ENCODE results near the gene PITPNC1. TPM values are rescaled to one million over a fixed set of nuclear protein-coding genes. Genes with fewer than 3 reads are reported as not detected.
A peak's percentile ranks its signal among the peaks of the same experiment; 100 is the strongest.

PITPNC1 gene
- total and polyA plus RNA-seq, 2 experiments from 2014 or later, result 5.8 to 7.3 TPM

GRCh38 chr17:67544364-67544955 is 167.4 kb downstream of the PITPNC1 start:
- Histone ChIP-seq H3K9ac (no peak overlapping the region), H2AFZ (no peak overlapping the region), H3K9me2 (ENCODE audit: insufficient read depth) (peaks cover 6% of the 10 kb centered on the region; the same call in 1 of the 2 replicates), H3K79me2 (ENCODE audit: insufficient read depth) (no peaks in the 10 kb centered on the region), H3K4me3 (no peak overlapping the region), H4K20me1 (ENCODE audit: insufficient read depth) (no peaks in the 10 kb centered on the region), H3K27ac (no peak overlapping the region), H3K27me3 (replicated peaks; ENCODE audit: insufficient read depth) (no peaks in the 10 kb centered on the region), H3K36me3 (ENCODE audit: low read depth) (no peaks in the 10 kb centered on the region), H3K9me3 (ENCODE audit: low read depth) (no peaks in the 10 kb centered on the region), H3F3A (ENCODE audit: insufficient read depth) (no peaks in the 10 kb centered on the region), H3K4me1 (ENCODE audit: insufficient read depth) (peaks cover 9% of the 10 kb centered on the region), H3K4me2 (ENCODE audit: unreplicated experiment) (no peak overlapping the region)
- no peak for DNase-seq
- TF ChIP-seq EZH2 (IDR thresholded peaks at IDR 0.05; ENCODE audit: insufficient read depth, poor library complexity, severe bottlenecking) (no peak), EZH2phosphoT487 (IDR thresholded peaks at IDR 0.05; ENCODE audit: insufficient read depth, low read depth) (no peak)
- 88% methylated on average over 6 of the region's 6 CpGs for WGBS, 2 experiments (ENCODE audit: low coverage in 1 of 2, low lambda C conversion rate in 2 of 2, missing lambda C conversion rate in 2 of 2)
- in situ Hi-C loops (cut with MboI), result no loop called here

- Histone ChIP-seq H3K4me3 (no peak overlapping the region), H3K79me2 (ENCODE audit: insufficient read depth) (no peaks in the 10 kb centered on the region), H3K36me3 (ENCODE audit: low read depth) (no peaks in the 10 kb centered on the region), H2AFZ (no peak overlapping the region), H3K4me1 (ENCODE audit: insufficient read depth) (peaks cover 9% of the 10 kb centered on the region), H3F3A (ENCODE audit: insufficient read depth) (no peaks in the 10 kb centered on the region), H4K20me1 (ENCODE audit: insufficient read depth) (no peaks in the 10 kb centered on the region), H3K4me2 (ENCODE audit: unreplicated experiment) (no peak overlapping the region), H3K9me2 (ENCODE audit: insufficient read depth) (peaks cover under 1% of the 10 kb centered on the region; the same call in 1 of the 2 replicates), H3K9ac (no peak overlapping the region), H3K9me3 (ENCODE audit: low read depth) (no peaks in the 10 kb centered on the region), H3K27me3 (replicated peaks; ENCODE audit: insufficient read depth) (no peaks in the 10 kb centered on the region), H3K27ac (no peak overlapping the region)
- WGBS, 2 experiments (ENCODE audit: low coverage in 1 of 2, low lambda C conversion rate in 2 of 2, missing lambda C conversion rate in 2 of 2), result 77 to 82% methylated on average over 11 of the region's 11 CpGs
- DNase-seq, result peak; percentile 38
- TF ChIP-seq EZH2 (IDR thresholded peaks at IDR 0.05; ENCODE audit: insufficient read depth, poor library complexity, severe bottlenecking) (no peak), EZH2phosphoT487 (IDR thresholded peaks at IDR 0.05; ENCODE audit: insufficient read depth, low read depth) (no peak)
- in situ Hi-C loops (cut with MboI), result no loop called here
Observed at GRCh38 chr17:67546578-67547527, 169.8 kb downstream of the PITPNC1 start.

DNA sequence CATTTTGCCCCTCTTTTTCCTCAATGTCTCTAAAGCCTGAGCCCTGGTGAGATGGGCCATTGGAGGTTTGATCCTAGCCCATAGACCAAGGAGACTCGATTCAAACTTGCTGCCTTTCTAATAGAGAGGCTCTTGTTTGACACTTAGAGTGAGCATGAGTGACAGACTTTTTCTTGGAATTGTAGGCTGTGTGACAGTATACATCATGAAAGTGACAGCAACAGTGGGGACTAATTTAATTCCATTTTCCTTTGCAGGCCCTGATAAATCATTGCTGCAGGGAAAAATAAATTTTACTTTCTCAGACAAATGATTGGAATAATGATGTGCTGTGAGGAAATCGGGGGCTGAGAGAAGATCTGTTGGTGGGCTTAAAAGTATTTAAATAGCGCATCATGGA is 171.6 kb downstream of the PITPNC1 start:
- no peaks in the 10 kb centered on the region for H3K79me2 ChIP-seq (ENCODE audit: insufficient read depth)
- no peaks in the 10 kb centered on the region for H3K9me2 ChIP-seq (ENCODE audit: insufficient read depth)
- no peak overlapping the region for H3K4me3 ChIP-seq
- DNase-seq, result no peak
- TF ChIP-seq EZH2 (IDR thresholded peaks at IDR 0.05; ENCODE audit: insufficient read depth, poor library complexity, severe bottlenecking) (no peak), EZH2phosphoT487 (IDR thresholded peaks at IDR 0.05; ENCODE audit: insufficient read depth, low read depth) (no peak)
- peaks cover 9% of the 10 kb centered on the region for H3K4me1 ChIP-seq (ENCODE audit: insufficient read depth)
- no peak overlapping the region for H3K4me2 ChIP-seq (ENCODE audit: unreplicated experiment)
- H2AFZ ChIP-seq, result no peak overlapping the region
- H3K36me3 ChIP-seq (ENCODE audit: low read depth), result no peaks in the 10 kb centered on the region
- no peaks in the 10 kb centered on the region for H4K20me1 ChIP-seq (ENCODE audit: insufficient read depth)
- no peak overlapping the region for H3K9ac ChIP-seq
- in situ Hi-C loops (cut with MboI), result no loop called here
- H3K27ac ChIP-seq, result no peak overlapping the region
- H3K9me3 ChIP-seq (ENCODE audit: low read depth), result no peaks in the 10 kb centered on the region
- WGBS, 2 experiments (ENCODE audit: low coverage in 1 of 2, low lambda C conversion rate in 2 of 2, missing lambda C conversion rate in 2 of 2), result 98 to 100% methylated on average over 3 of the region's 3 CpGs
- H3F3A ChIP-seq (ENCODE audit: insufficient read depth), result no peaks in the 10 kb centered on the region
- no peaks in the 10 kb centered on the region for H3K27me3 ChIP-seq (replicated peaks; ENCODE audit: insufficient read depth)

- Histone ChIP-seq H3K4me3 (no peak overlapping the region), H3K27ac (no peak overlapping the region), H3K27me3 (replicated peaks; ENCODE audit: insufficient read depth) (no peaks in the 10 kb centered on the region), H3K4me2 (ENCODE audit: unreplicated experiment) (no peak overlapping the region), H3K79me2 (ENCODE audit: insufficient read depth) (no peaks in the 10 kb centered on the region), H3F3A (ENCODE audit: insufficient read depth) (no peaks in the 10 kb centered on the region), H3K9ac (no peak overlapping the region), H3K9me2 (ENCODE audit: insufficient read depth) (no peaks in the 10 kb centered on the region), H4K20me1 (ENCODE audit: insufficient read depth) (no peaks in the 10 kb centered on the region), H3K36me3 (ENCODE audit: low read depth) (no peaks in the 10 kb centered on the region), H3K4me1 (ENCODE audit: insufficient read depth) (peaks cover 9% of the 10 kb centered on the region), H2AFZ (no peak overlapping the region), H3K9me3 (ENCODE audit: low read depth) (no peaks in the 10 kb centered on the region)
- no peak for DNase-seq
- WGBS, 2 experiments (ENCODE audit: low coverage in 1 of 2, low lambda C conversion rate in 2 of 2, missing lambda C conversion rate in 2 of 2), result 80 to 83% methylated on average over 9 of the region's 9 CpGs
- TF ChIP-seq EZH2 (IDR thresholded peaks at IDR 0.05; ENCODE audit: insufficient read depth, poor library complexity, severe bottlenecking) (no peak), EZH2phosphoT487 (IDR thresholded peaks at IDR 0.05; ENCODE audit: insufficient read depth, low read depth) (no peak)
- in situ Hi-C loops (cut with MboI), result no loop called here
Observed at GRCh38 chr17:67549820-67550219, 172.7 kb downstream of the PITPNC1 start.

Data from GM23248 (cell line).